ENCODE results near the gene TEX264.
A peak's percentile ranks its signal among the peaks of the same experiment; 100 is the strongest.

Gene TEX264

DNA sequence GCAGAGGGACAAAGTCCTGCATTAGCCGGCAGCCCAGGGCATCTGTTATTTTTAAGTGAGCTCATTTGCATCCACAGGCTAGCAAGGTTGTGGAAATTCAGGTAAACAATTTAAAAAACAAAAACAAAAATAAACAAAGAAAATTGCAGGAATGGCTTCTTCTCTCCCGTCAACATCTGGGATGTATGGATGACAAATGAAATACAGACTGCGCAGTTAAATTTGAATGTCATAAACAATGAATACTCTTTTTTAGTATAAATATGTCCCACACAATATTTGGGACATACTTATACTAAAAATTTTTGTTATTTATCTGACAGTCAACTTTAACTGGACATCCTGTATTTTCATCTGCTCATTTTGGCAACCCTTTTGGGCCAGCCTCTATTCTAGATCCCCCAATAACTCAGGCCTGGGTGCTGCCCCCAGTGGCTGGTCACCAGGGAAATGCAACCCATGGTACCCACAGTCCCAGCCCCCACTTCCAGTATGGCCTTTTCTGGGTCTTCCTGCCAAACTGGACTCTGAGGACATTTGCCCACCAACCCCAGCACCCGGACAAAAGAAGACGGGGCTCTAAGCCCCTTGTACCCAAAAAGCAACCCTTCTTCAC is 48.5 kb downstream of the TEX264 start:
- H3K4me3 ChIP-seq (ENCODE audit: low read depth, low read length) = no peak overlapping the region
- DNase-seq (ENCODE audit: low read depth) = no peak
- TF ChIP-seq, protein P1, sequence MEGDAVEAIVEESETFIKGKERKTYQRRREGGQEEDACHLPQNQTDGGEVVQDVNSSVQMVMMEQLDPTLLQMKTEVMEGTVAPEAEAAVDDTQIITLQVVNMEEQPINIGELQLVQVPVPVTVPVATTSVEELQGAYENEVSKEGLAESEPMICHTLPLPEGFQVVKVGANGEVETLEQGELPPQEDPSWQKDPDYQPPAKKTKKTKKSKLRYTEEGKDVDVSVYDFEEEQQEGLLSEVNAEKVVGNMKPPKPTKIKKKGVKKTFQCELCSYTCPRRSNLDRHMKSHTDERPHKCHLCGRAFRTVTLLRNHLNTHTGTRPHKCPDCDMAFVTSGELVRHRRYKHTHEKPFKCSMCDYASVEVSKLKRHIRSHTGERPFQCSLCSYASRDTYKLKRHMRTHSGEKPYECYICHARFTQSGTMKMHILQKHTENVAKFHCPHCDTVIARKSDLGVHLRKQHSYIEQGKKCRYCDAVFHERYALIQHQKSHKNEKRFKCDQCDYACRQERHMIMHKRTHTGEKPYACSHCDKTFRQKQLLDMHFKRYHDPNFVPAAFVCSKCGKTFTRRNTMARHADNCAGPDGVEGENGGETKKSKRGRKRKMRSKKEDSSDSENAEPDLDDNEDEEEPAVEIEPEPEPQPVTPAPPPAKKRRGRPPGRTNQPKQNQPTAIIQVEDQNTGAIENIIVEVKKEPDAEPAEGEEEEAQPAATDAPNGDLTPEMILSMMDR (conservative IDR thresholded peaks at IDR 0.05; ENCODE audit: low read depth, low read length) = peak; percentile 32

DNA sequence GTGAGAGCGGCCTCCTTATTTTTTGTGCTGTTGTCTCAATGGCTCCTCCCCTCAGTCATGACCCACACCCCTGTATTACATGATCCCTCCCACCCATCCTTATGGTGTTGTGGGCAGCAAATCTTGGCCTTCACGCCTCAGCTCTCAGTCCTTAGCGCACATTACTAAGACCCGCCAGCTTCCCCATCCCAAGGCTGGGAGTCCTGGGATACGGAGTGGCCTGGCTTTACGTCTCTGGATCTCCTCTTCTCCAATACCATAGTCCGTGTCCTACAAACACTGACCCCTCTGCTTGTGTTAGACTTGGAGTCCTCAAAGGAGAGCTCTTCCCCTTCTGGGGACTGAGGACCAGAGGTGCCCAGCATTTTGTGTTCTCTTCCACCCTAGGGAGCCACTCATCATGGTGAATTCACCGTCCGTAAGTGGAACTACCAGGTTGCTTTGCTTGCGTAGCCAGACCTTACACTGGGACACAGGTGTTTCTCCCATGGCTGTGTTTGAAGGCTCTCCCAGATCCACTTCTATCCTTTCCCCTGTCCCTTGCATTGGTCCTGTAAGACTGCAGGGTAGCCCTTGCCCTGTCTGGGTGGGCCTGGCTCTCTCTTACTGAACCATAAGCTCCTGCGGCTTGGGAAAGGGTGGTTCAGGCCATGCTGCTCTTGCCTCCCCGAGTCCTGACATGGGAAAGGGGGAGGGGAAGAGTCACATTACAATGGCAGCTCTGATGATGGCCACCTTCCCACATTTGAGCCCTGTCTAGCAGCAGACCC is 49.4 kb downstream of the TEX264 start:
- no peak for DNase-seq (ENCODE audit: low read depth)
- TF ChIP-seq, protein P1 (conservative IDR thresholded peaks at IDR 0.05; ENCODE audit: low read depth, low read length) = no peak
- no peak overlapping the region for H3K4me3 ChIP-seq (ENCODE audit: low read depth, low read length)

DNA sequence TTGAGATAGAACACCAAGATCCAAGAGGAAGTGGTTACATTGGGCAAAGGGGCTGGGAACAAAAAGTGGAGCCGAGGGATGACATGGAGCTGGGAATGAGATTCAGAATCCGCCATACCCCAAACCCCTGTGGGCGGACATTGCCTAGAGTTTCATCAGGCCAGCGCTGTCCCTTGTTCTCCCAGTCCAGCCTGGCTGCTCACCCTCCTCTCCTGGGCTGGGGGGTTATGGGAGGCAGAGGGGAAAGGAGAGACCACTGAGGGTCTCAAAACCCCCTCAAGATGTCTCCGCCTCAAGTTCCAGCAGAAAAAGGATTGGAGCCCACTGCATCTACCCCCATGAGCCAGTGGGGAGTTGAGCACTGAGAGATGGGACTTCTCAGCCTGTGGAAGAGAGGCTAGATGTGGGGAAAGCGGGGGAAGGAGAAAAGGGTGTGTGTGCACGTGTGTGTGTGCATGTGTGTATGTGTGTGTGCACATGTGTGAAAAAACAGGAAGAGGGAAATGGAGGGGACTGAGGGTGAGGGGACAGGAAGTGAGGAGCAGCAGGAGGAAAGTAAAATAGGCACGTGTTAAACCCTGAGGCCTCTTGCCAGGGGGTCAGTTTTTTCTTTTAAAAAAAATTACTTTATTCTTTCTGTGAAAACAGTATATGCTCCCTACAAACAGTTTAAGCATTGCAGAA is 50.2 kb downstream of the TEX264 start:
- TF ChIP-seq, protein P1 (conservative IDR thresholded peaks at IDR 0.05; ENCODE audit: low read depth, low read length) = no peak

DNA sequence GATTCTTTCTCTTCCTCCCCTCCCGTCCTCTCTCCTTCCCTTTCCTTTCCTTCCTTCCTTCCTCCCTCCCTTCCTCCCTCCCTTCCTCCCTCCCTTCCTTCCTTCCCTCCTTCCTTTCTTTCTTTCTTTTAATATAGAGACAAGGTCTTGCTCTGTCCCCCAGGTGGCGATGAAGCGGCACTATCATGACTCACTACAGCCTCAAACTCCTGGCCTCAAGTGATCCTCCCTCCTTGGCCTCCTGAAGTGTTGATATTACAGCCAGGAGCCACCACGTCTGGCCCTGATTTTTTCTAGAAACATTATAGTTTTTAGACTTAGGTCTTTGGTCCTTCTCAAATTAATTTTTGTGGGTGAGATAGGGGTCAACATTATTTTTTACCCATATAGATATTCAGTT is 51.3 kb downstream of the TEX264 start:
- DNase-seq (ENCODE audit: low read depth) = no peak
- no peak overlapping the region for H3K4me3 ChIP-seq (ENCODE audit: low read depth, low read length)
- TF ChIP-seq, protein P1 (conservative IDR thresholded peaks at IDR 0.05; ENCODE audit: low read depth, low read length) = no peak

More for the DNA sequence above, 50.2 kb downstream of the TEX264 start:
- H3K4me3 ChIP-seq (ENCODE audit: low read depth, low read length) = no peak overlapping the region
- DNase-seq (ENCODE audit: low read depth) = no peak

DNA sequence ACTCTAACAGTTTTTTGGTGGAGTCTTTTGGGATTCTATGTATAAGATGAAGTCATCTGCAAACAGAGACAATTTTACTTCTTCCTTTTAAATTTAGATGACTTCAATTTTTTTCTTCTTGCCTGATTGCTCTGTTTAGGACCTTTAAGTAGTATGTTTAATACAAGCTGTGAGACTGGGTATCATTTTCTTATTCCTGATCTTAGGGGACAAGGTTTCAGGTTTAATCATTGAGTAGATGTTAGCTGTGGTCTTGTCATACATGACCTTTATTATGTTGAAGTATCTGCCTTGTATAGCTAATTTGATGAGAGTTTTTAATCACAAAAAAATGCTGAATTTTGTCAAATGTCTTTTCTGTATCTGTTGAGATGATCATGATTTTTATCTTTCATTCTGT is 56.4 kb downstream of the TEX264 start:
- no peak for DNase-seq (ENCODE audit: low read depth)
- TF ChIP-seq, protein P1 (conservative IDR thresholded peaks at IDR 0.05; ENCODE audit: low read depth, low read length) = no peak
- no peak overlapping the region for H3K4me3 ChIP-seq (ENCODE audit: low read depth, low read length)

DNA sequence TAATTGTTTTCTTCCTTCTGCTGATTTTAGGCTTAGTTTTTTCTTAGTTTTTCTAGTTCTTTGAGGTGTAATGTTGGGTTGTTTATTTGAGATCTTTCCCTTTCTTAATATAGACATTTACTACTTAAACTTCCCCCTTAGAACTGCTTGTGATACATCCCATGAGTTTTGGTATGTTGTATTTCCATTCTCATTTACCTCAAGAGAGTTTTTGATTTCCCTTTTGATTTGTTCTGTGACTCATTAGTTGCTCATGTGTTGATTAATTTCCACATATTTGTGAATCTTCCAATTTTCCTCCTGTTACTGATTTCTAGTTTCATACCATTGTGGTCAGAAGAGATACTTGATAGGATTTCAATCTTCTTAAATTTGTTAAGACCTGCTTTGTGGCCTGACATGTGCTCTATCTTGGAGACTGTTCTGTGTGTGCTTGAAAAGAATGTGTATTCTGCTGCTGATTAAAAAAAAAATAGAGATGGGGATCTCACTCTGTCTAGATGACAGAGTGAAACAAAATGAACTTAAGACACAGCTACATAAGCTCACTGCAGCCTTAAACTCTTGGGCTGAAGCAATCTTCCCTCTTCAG is 58.1 kb downstream of the TEX264 start:
- TF ChIP-seq, protein P1 (conservative IDR thresholded peaks at IDR 0.05; ENCODE audit: low read depth, low read length) = no peak
- no peak for DNase-seq (ENCODE audit: low read depth)
- H3K4me3 ChIP-seq (ENCODE audit: low read depth, low read length) = no peak overlapping the region
